GM18499 (cell line): ENCODE measurements around the gene BTG1.

Experiments
- ATAC-seq: cut with Tn5 transposase; IDR thresholded peaks from one replicate; pipeline ENCODE4 v1.9.1; 2021; ENCODE audit warnings: moderate number of reproducible peaks; ENCODE audit not compliant: insufficient read depth, unreplicated experiment

Gene BTG1, protein sequence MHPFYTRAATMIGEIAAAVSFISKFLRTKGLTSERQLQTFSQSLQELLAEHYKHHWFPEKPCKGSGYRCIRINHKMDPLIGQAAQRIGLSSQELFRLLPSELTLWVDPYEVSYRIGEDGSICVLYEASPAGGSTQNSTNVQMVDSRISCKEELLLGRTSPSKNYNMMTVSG

DNA sequence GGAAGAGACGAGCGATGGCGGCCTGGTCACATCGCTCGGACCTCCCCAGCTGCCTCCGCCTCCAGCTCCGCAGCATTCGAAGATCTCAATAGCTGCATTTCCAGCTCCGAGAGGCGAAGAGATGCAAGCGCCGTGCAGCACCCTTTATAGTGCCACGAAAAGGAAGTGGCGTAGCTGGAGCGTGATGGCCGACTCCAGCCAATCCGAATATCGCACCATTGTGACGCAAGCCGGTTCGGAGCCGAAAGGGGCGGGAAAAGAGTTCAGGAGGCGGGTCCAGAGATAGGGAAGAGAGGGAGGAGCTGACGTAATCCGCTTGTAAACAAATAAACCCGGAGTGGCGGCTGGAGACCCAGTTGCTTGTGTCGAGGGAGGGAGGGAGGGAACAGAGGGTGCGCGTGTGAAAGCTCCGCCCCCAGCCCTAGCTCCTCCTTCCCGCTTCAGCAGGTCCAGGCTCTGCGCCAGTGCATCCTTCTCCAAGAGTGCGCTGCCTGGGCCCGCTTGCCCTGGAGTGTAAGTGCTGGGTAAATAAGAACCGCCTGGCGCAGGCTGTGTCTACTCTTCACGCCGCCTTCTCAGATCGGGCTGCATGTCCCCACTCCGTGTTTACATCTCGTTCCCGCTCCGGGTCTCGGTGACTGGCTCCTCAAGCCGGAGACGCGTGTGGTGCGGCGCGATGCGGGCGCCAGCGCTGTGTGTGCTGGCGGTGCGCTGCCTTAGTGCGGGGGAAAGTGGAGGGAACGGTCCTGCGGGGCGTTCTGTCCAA lies at the start of gene BTG1:
Gene BTG1, minus strand, starts transcription at position 116 of the 766 bp plus-strand sequence. CDS start 311 bp downstream, outside the sequence.
- peak; percentile 48 for ATAC-seq

DNA sequence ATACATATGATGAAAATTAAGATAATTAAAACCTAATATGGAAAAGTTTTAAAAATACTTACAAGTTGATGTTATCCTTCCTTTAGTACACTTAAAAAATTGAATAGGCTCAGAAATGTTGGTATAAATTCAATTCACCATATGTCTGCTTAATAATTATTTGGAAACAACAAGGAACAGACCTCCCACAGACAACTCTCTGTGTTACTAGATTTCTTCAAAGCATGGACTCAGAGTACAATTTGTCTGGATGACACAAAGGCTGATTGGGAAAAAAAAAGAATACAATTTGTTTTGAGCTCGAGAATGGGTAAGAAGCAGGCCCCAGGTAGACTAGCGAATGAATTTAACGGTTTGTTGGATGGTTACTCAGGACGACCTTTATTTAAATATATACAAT lies 48.9 kb upstream of the BTG1 start:
- no peak for ATAC-seq

DNA sequence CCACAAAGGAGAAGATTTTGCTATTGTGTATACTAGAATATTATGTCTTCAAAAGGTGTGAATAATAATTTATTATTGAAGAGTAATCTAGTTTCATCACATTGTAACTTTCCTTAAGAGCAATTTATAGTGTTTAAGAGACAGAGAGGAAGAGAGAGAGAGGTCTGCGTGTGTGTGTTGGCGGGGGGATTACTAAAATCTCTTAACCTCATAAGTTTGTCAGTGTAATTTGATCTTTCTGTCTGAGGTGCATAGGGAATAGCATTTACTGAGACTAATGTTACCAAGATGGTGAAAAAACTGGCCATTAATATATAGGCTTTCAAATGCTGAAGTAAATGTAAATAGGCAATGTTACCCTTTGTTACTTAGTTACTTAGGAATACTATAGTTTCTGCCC lies 48.2 kb upstream of the BTG1 start:
- ATAC-seq = no peak

DNA sequence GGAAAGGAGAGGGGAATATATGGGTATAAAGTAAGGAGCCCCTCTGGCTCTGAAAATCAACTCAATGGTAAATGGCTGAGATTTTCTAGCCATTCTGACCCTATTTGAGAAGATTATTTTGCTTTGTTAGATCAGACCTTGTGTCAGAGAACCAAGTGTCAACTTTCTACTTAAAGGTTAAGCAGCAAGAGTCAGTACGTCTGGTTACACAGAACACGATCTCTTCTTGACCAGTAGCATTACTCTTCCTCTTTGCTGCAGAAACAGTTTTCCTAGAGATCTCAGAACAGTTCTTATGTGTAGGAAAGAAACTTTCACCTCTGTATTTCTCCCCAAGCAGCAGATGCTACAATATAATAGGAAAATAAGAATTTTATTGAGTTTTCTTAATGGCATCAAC lies 47.4 kb upstream of the BTG1 start:
- ATAC-seq = no peak

DNA sequence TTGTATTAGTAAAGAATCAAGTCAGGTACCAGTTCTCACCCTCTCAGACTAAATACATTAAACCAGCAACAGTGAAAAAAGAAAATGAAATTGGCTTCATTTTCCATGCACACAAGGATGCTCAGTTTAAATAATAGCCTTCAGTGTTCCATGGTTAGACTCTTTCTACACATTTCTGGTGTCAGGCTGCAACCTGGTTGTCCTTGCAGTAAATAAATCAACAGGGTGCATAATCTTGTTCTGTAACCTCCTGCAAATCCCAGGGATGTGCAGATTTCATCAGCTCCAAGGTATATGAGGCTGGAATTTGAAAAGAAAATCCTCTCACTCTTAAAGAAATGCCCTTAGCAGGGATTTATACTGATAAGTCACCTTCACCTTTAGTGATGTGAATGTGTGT lies 46.7 kb upstream of the BTG1 start:
- no peak for ATAC-seq

DNA sequence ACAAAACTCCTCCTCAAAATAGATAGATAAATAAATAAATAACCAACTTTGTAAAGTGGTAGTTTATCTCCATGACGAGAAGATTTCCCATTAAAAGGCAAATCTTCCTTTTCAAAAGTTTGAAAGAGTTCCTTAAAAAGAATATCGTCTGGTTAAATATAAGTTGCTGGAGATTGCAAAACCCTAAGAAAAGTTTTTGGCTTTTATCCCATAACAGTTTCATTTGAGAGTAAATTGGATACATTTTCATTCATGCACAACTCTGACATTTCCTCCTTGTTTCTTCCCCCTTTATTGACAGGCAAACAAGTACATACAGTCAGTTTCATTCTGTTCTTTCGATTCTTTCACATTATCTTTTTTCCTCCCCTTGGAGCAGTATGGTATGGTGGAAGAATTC lies 45.4 kb upstream of the BTG1 start:
- ATAC-seq = no peak

DNA sequence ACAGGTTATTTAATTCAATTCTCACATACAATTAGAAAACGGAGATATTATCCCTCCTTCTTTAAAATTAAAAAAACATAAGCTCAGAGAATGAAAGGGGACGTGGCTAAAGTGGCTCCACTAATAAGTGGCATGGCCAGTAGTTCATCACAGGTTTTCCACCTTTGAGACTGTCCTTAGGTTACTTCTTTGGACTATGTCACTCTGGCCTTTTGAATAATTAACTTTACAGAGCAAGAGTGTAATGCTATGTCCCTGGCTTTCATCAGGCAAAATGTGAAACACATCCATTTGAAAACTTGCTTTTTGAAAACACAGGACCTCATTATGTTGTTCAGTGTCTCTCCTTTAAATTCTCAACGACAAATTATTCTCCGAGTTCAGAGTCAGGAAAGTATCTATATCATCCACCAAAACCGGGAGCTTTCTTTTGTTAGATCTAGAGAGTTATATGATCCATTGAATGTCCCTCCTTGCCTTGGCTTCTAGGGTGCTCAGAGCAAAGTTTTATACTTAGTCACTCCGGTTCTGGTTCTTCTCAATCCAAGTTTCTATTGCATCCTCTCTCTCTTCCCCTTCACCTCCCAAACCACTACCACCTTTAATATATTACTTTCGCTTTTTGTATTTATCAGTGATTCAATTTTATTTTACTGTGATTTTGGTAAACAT lies 43.0 kb upstream of the BTG1 start:
- ATAC-seq = no peak

DNA sequence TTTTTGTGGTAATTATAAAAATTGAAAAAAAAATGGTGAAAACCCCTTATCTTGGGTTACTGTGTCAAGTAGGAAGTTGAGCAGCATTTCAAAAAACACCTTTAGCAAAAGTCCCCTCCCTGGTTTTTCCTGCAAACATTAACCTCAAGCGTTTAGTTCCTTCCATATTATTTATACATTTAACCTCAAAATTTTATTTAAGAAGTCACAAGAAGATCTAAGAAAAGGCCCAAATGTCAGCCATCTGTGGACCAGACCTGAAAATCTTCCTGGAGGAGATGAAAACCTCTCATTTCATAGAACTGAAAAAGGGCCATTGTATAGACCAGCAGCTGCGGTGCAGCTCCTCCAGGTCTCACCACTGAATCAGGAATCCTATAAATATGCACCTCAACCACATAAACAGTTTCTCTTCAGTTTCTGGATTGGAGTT lies 40.4 kb upstream of the BTG1 start:
- ATAC-seq = no peak

DNA sequence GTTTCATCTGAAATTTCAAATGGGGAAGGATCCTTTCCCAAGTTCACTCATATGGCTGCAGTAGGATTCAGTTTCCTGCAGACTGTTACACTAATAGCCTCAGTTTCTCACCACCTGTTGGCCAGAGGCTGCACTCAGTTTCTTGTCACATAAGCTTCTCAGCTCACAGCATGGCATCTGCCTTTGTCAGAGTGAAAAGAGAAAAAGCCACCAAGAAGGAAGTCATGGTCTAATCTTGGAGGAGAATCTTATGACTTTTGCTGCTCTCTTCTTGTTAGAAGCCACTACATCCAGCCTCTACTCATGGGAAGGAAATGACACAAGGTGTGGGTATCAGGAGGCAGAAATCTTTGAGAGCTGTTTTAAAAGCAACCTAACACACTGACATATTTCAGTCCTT lies 39.4 kb upstream of the BTG1 start:
- peak; percentile 47 for ATAC-seq

DNA sequence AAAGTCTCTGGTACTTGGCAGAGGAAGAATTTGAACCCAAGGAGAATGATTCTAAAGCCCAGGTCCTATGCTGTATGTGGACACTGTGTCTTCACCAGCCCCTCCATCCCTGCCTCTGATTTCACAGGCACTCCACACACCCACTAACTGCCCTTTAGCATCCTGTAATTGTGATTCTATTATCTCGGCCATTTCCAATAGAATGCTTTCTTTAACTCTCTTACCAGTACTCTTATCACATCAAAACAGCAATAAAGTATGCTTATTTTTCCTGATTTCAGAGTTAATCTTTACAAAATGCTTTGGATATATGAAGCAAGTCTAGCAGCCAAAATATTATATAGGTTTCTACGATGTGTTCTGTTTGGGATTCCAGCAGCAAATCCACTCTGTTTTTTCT lies 37.9 kb upstream of the BTG1 start:
- ATAC-seq = no peak

DNA sequence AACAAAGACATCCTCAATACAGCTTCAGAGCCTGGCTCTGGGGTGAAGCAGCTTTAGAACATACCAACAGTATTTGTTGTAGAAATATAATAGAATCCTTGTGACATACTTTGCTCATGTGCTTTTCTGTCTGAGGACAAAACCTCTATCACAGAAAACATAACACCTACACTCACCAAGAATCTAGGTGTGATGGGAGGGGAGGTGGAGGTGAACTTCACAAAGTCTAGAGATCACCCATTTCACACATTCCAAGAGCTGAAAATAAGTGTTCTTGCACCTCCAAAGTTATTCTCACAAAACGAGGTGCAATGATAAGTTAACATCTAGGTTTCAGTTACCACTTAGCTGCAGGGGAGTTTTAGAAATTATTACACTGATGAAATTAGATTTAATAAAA lies 32.7 kb upstream of the BTG1 start:
- ATAC-seq = no peak

DNA sequence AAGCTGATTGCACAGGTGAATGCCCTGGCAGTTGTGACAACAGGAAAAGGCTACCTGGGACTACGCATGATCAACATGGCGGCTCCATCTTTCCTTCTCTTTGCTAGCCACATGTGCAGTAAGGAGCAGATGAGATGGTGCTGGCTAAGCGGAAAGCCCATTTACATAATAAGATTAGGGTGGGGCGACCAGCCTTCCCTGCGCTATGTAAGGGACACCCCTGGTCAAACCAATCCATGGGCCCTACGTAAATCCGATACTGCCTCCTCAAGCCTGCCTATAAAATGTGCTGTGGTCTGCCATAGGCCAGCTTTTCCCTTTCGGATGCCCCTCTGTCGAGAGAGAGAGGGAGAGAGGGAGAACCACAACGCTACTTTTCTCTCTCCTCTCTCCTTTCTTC lies 31.0 kb upstream of the BTG1 start:
- ATAC-seq = no peak

DNA sequence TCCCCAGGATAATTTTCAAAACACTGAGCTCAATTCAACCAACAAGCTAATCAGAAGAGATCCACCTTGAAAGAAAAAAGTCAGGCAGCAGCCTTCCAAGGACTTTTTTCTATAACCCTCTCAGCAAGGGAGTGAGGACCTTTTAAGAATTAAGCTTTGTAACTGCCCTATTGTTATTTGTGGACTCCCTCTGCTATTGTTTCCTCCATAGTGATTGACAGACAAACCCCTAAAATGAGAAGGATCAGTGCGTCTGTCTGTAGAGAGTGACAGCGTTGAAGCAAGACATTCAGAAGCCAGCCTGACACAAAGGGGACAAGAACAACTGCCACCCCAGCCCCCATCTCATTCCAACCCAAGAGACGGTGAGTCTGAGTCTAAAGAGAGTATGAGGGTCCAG lies 30.3 kb upstream of the BTG1 start:
- ATAC-seq = no peak

DNA sequence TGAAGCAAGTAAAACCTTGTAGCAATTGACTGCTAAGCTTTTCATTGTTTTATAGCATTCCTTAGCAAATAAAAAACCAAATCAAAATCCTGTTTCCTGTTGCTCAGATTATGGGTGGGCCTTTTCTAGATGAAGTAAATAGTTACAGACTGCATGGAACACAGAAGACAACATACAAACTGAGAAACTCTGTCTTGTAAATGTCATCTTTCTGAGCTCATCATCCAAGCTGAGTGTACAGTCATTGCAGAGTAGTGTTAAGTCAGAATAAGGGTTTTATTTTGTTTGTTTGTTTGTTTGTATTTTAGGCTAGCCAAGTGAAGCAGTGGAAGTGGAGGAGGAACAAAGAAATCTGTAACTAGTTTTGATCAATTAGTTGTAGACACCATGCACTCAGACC lies 24.4 kb upstream of the BTG1 start:
- ATAC-seq = no peak

DNA sequence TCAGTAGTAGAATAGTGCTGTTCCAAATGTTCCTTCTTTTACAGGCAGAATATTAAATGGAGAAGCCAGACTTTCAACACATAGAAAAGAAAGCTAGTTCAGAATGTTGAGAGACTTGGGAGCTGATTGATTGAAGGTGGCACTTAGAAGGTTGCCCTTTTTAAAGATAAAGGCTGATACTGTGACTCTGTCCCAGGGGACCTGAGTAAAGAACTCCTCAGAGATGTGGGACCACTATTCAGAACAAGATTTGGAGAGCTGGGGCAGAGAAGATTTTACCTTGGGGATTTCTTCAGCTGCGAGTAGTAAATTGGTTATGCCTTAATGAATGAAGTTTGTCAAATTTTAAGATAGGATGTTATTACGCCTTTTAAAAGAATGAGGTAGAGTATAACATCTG lies 21.4 kb upstream of the BTG1 start:
- ATAC-seq = no peak

DNA sequence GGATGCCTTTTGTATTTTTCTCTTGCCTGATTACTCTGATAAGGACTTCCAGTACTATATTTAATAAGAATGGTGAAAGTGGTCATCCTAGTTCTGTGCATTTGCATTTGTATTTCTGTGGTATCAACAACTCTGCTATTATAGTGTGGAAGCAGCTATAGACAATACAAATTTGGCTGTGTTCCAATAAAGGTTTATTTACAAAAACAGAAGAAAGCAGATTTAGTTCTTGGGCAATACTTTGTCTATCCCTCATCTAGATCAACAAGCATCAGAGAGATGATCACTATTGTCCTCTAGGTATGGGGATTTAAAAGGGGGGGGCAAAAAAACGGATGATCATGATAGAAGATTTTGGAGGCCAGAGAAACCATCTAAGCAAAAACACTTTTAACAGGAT lies 19.1 kb upstream of the BTG1 start:
- no peak for ATAC-seq

DNA sequence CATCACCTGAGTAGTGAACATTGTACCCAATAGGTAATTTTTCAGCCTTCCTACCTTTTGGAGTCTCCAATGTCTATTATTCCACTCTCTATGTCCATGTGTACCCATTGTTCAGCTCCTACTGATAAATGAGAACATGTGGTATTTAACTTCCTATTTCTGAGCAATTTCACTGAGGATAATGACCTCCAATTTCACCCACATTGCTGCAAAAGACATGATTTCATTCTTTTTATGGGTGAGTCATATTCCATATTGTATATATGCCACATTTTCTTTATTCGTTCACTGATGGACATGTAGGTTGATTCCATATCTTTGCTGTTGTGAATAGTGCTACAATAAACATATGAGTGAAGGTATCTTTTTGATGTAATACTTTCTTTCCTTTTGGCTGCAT lies 16.4 kb upstream of the BTG1 start:
- no peak for ATAC-seq

DNA sequence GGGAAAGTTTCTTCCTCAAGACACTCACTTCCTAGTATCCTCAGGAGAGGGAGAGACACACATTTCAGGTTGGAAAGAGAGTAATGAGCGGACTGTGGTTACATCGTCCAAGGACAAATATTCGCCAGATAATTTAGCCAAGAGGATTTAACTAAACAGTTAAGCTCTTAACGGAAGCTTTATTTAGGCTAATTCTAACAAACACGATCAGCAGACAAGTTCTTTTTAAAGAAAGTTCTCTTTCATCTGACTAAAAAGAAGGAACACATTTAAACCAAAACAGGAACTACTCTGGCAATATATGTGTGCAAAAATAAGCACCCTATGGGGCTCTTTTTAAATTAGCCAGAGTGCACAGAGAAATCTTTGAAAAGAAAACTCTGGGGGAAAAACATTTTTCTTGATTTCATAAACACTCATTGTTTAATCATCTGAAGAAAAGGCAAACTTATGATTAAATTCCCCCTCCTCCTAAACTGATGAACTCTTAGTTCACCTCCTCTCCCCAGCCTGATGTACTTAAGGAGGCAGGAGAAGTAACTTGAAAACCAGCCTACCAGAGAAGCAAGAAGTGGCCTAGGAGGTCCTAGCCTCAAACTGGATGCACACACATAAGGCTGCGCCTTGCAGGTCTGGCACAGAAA lies 13.3 kb upstream of the BTG1 start:
- no peak for ATAC-seq

DNA sequence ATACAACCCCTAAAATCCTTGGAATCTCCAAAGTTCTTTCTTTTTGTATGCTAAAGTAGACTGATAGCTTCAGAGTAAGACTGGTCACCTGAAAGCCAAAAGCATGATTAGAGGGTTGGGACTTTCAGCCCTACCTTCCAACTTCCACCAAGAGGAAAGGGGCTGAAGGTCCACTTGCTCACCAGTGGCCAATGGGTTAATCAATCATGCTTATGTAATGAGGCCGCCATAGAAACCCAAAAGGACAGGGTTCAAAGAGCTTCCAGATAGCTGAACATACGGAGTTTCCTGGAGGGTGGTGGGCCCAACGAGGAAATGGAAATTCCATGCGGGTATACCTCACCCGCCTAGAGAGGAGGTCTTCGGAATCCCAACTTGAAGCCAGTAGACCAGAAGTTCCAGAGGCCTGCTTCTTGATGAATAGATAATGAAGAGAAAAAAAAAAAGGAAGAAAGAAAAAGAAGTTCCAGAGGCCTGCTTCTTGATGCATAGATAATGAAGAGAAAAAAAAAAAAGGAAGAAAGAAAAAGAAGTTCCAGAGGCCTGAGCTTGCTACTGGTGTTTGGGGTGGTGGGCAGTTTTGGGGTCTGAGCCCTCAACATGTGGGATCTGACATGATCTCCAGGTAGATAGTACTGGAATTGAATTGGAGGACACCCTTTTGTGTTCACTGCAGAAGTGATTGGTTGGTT lies 11.2 kb upstream of the BTG1 start:
- ATAC-seq = no peak

DNA sequence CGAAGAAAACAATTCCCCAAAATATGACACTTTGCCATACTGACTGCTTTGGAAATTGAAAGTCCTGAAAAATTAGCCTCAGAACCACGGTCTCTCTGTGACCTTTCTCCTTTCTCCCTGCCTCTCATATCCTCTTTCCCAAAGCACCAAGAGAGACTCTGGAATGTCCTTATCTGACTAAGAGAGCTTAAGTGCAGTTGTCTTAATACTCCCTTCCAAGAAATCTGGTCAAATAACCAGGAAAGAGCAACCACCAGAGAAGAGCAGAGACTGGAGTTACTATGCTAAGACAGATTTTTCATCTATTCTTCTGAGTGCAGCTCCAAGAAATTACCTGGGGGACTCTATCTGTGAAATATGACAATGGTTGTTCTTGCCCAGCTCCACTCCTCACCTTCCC lies 10.5 kb upstream of the BTG1 start:
- no peak for ATAC-seq

DNA sequence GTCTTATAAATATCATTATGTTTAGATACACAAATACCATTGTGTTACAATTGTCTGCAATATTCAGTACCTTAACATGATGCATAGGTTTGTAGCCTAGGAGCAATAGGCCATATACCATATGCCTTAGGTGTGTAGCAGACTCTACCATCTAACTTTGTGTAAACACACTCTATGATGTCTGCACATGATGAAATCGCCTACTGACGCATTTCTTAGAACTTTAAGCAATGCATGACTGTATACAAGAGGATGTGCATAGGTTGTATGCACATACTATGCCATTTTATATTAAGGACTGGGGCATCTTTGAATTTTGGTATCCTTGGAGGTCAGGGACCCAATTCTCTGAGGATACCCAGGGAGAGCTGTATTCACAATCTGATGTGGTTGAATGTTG lies 10.1 kb upstream of the BTG1 start:
- ATAC-seq = no peak
